K562 (cell line): ENCODE results near the gene MAP3K7CL. TPM values are rescaled to one million over a fixed set of nuclear protein-coding genes. Genes with fewer than 3 reads are reported as not detected.

Experiments
- ATAC-seq: fragments of 200-7000 bp; cut with Tn5 transposase; 3 replicates; pipeline ENCODE4 v1.9.1; 2020; ENCODE audit warnings: moderate library complexity
- BruUV-seq: library from RNA; stranded (reverse); fragments of 400-500 nt; replicated peaks from 2 replicates; lab custom pipeline; 2021; lab: Mats Ljungman, UMichigan
- CTCF ChIA-PET: fragments of 300-600 bp; formaldehyde crosslinking; extraction: SDS; loops from one replicate; lab custom pipeline; 2021; ENCODE audit warnings: low intra/inter-chr PET ratio; lab: Yijun Ruan, JAX
- POLR2A ChIA-PET: fragments of 300-600, 350-650 bp; sonication (Branson Sonifier 250); formaldehyde crosslinking; extraction: SDS; loops from one replicate; lab custom pipeline; 2021; ENCODE audit warnings: antibody characterized with exemption, inconsistent platforms; lab: Yijun Ruan, JAX
- DNase-seq, 4 experiments: peaks; one replicate each; pipeline versions ENCODE4 v3.0.0 to v3.0.0-alpha.2; 2011 to 2018; ENCODE audit warnings: low spot score in 3 of 4, mixed read lengths in 3 of 4; ENCODE audit errors: extremely low read depth in 1 of 4
- FAIRE-seq: peaks from 2 replicates; lab custom pipeline; 2011; peaks lifted over from hg19 to GRCh38; lab: Jason Lieb, UNC
- H2AFZ ChIP-seq: 2 replicates; pipeline ENCODE4 v1.6.0; 2011; ENCODE audit warnings: low read depth, low read length, control low read depth, inconsistent platforms
- H3K27ac ChIP-seq: fragments of 200-600 bp; 3 replicates; pipeline ENCODE4 v1.8.0; 2011; ENCODE audit warnings: low read depth, mild to moderate bottlenecking, control low read depth, inconsistent platforms, low read length, moderate library complexity, mixed read lengths; ENCODE audit errors: extremely low read depth
- H3K27me3 ChIP-seq, 2 experiments: fragments of 300-600 bp in 1 of 2; 2 replicates in 1 of 2; 3 replicates in 1 of 2; pipeline versions ENCODE4 v1.6.0 to v1.8.0; 2011; ENCODE audit warnings: inconsistent platforms in 2 of 2, low read length in 2 of 2, mild to moderate bottlenecking in 1 of 2, mixed read lengths in 1 of 2, moderate library complexity in 1 of 2; ENCODE audit not compliant: control insufficient read depth in 2 of 2, insufficient read depth in 2 of 2
- H3K36me3 ChIP-seq: fragments of 300-600 bp; 3 replicates; pipeline ENCODE4 v1.8.0; 2011; ENCODE audit warnings: mild to moderate bottlenecking, low read length, inconsistent platforms; ENCODE audit not compliant: control insufficient read depth, insufficient read depth
- H3K4me1 ChIP-seq, 2 experiments: fragments of 200-600 bp in 1 of 2; replicated peaks in 1 of 2; 2 replicates in 1 of 2; 3 replicates in 1 of 2; pipeline versions ENCODE4 v1.5.1 to v1.8.0; 2011; ENCODE audit warnings: inconsistent platforms in 2 of 2, low read length in 2 of 2, mild to moderate bottlenecking in 1 of 2, mixed read lengths in 1 of 2, moderate library complexity in 1 of 2; ENCODE audit not compliant: control insufficient read depth in 2 of 2, insufficient read depth in 2 of 2
- H3K4me2 ChIP-seq: 2 replicates; pipeline ENCODE4 v1.6.1; 2011; ENCODE audit warnings: low read length, control low read depth, inconsistent platforms, mixed read lengths; ENCODE audit not compliant: insufficient read depth
- H3K4me3 ChIP-seq: fragments of 200-600 bp; sonication (generic), shearing (Covaris generic); 2 replicates; pipeline ENCODE4 v1.5.1; 2016; ENCODE audit warnings: control low read depth, inconsistent platforms
- H3K79me2 ChIP-seq: fragments of 200-600 bp; 3 replicates; pipeline ENCODE4 v1.8.0; 2011; ENCODE audit warnings: low read length, inconsistent platforms; ENCODE audit not compliant: control insufficient read depth, insufficient read depth
- H3K9ac ChIP-seq, 2 experiments: 2 replicates each; pipeline versions ENCODE4 v1.6.0 to v1.6.1; 2011; ENCODE audit warnings: low read depth in 2 of 2, low read length in 2 of 2, control low read depth in 1 of 2, inconsistent platforms in 1 of 2, mild to moderate bottlenecking in 1 of 2, mixed read lengths in 1 of 2; ENCODE audit not compliant: insufficient read depth in 1 of 2
- H3K9me1 ChIP-seq: one replicate; pipeline ENCODE4 v1.6.0; 2011; ENCODE audit warnings: inconsistent platforms, mild to moderate bottlenecking, low read length, moderate library complexity; ENCODE audit not compliant: control insufficient read depth, insufficient read depth
- H3K9me3 ChIP-seq: replicated peaks from 2 replicates; pipeline ENCODE4 v1.5.1; 2011; ENCODE audit warnings: low read depth, low read length, inconsistent platforms; ENCODE audit not compliant: control insufficient read depth, insufficient read depth
- H4K20me1 ChIP-seq: replicated peaks from 2 replicates; pipeline ENCODE4 v1.6.1; 2011; ENCODE audit warnings: low read length, inconsistent platforms, mixed read lengths; ENCODE audit not compliant: control insufficient read depth, insufficient read depth
- CBX5 ChIP-seq: IDR thresholded peaks from 2 replicates; pipeline ENCODE4 v1.6.1; 2014; ENCODE audit warnings: low read depth, borderline replicate concordance
- CHD4 ChIP-seq: fragments of 200-600 bp; sonication (generic); IDR thresholded peaks from 3 replicates; pipeline ENCODE4 v1.6.1; 2012; ENCODE audit warnings: low read depth, mild to moderate bottlenecking, mixed read lengths, low read length, inconsistent platforms; ENCODE audit not compliant: insufficient read depth, insufficient replicate concordance, poor library complexity, severe bottlenecking
- COPS2 ChIP-seq: fragments of 450-650 bp; conservative IDR thresholded peaks from 2 replicates; pipeline ENCODE4 v1.6.1; 2016; ENCODE audit warnings: mild to moderate bottlenecking, moderate library complexity
- ETS2 ChIP-seq: IDR thresholded peaks from 2 replicates; pipeline ENCODE4 v1.6.1; 2016; ENCODE audit warnings: borderline replicate concordance, missing genetic modification characterization, mild to moderate bottlenecking, moderate library complexity, missing compliant biosample characterization; ENCODE audit not compliant: poor library complexity, severe bottlenecking
- GTF2A2 ChIP-seq: IDR thresholded peaks from 2 replicates; pipeline ENCODE4 v1.6.1; 2016; ENCODE audit warnings: mild to moderate bottlenecking, missing genetic modification characterization, missing compliant biosample characterization
- GTF2B ChIP-seq: IDR thresholded peaks from 2 replicates; pipeline ENCODE4 v1.6.1; 2011; ENCODE audit not compliant: insufficient read length; ENCODE audit errors: extremely low read depth
- KDM4B ChIP-seq, 2 experiments: fragments of 450-650 bp in 1 of 2; sonication (generic) in 1 of 2; IDR thresholded peaks; 2 replicates each; pipeline ENCODE4 v1.6.1; 2016 to 2017; ENCODE audit warnings: borderline replicate concordance in 2 of 2, antibody characterized with exemption in 1 of 2, low read depth in 1 of 2, mild to moderate bottlenecking in 1 of 2
- KLF16 ChIP-seq: IDR thresholded peaks from 2 replicates; pipeline ENCODE4 v1.6.1; 2016; ENCODE audit warnings: antibody characterized with exemption
- KLF6 ChIP-seq: fragments of 250-450 bp; sonication (Bioruptor Pico); IDR thresholded peaks from 2 replicates; pipeline ENCODE4 v1.4.0; 2020; ENCODE audit warnings: mild to moderate bottlenecking, moderate library complexity, borderline replicate concordance
- MECOM ChIP-seq: fragments of 250-450 bp; sonication (Bioruptor Pico); IDR thresholded peaks from 2 replicates; pipeline ENCODE4 v1.8.0; 2022; ENCODE audit warnings: inconsistent platforms
- NR2C2 ChIP-seq, 2 experiments: fragments of 200-800 bp in 1 of 2; sonication (Bioruptor generic) in 1 of 2; sonication (generic) in 1 of 2; formaldehyde crosslinking in 1 of 2; IDR thresholded peaks; 2 replicates each; pipeline versions ENCODE4 v1.6.1 to v1.8.0; 2016 to 2022; ENCODE audit warnings: mild to moderate bottlenecking in 1 of 2, missing compliant biosample characterization in 1 of 2, missing genetic modification characterization in 1 of 2, missing genetic modification reagents in 1 of 2
- POLR2B ChIP-seq: fragments of 450-650 bp; IDR thresholded peaks from 2 replicates; pipeline ENCODE4 v1.6.1; 2018; ENCODE audit warnings: low read depth; ENCODE audit not compliant: partially characterized antibody
- ZBTB33 ChIP-seq: sonication (generic); formaldehyde crosslinking; IDR thresholded peaks from 2 replicates; pipeline ENCODE4 v1.8.1; 2023; ENCODE audit warnings: mild to moderate bottlenecking, missing genetic modification reagents
- ZNF551 ChIP-seq: fragments of 250-450 bp; sonication (Bioruptor Pico); IDR thresholded peaks from 2 replicates; pipeline ENCODE4 v1.5.0; 2021; ENCODE audit warnings: mild to moderate bottlenecking, moderate library complexity
- WGBS: fragments of 100-300 bp; shearing (Covaris generic); methylation state at CpG from one replicate; pipeline ENCODE4 v1.1.6; 2016; ENCODE audit warnings: low coverage, mixed read lengths; ENCODE audit not compliant: insufficient coverage; ENCODE audit errors: missing lambda C conversion rate; 5-methylcytosine and 5-hydroxymethylcytosine counted together
- in situ Hi-C: fragments of 300-500 bp; cut with MboI; formaldehyde crosslinking; loops from 4 replicates; pipeline ENCODE4 v1.15.0; 2018; ENCODE audit warnings: inconsistent platforms, mixed read lengths
- intact Hi-C: fragments of 100-400 bp; cut with micrococcal nuclease; formaldehyde crosslinking; loops from 2 replicates; pipeline ENCODE4 v1.14.2; 2022
- polyA plus RNA-seq, 8 experiments: library from polyadenylated mRNA; depleted of rRNA in 4 of 8; stranded (reverse) in 5 of 8; unstranded in 3 of 8; fragments of >200 nt; fragmentation: Nextera tagmentation in 2 of 8; fragmentation: Illumina TruSeq in 1 of 8; extraction: Ambion mirVana in 2 of 8; extraction: Trizol in 1 of 8; gene quantifications; 2 replicates each; pipeline versions ENCODE4 v1.2.1 to v1.2.3, GENCODE V29; 2011 to 2014; ENCODE audit warnings: inconsistent platforms in 1 of 8, missing spikeins in 1 of 8
- total RNA-seq, 7 experiments: library from RNA; depleted of rRNA in 6 of 7; stranded (reverse); fragments of >200 nt in 6 of 7; fragmentation: Illumina TruSeq in 2 of 7; extraction: Trizol in 2 of 7; gene quantifications; 2 replicates each; pipeline versions ENCODE4 v1.2.1 to v1.2.3, GENCODE V29; 2011 to 2021; ENCODE audit warnings: low replicate concordance in 1 of 7
- TF ChIP-seq, protein P1 (sequence below): fragments of 250-450 bp; sonication (Bioruptor Pico); IDR thresholded peaks from 2 replicates; pipeline ENCODE4 v1.4.0; 2020; ENCODE audit warnings: mild to moderate bottlenecking

MAP3K7CL gene
- total and polyA plus RNA-seq, 9 of the 15 experiments (the other 6 are each of a cell fraction or from before 2014, with no cell fraction given), result 0.13 to 0.15 (median 0.14) TPM; not detected in 6

DNA sequence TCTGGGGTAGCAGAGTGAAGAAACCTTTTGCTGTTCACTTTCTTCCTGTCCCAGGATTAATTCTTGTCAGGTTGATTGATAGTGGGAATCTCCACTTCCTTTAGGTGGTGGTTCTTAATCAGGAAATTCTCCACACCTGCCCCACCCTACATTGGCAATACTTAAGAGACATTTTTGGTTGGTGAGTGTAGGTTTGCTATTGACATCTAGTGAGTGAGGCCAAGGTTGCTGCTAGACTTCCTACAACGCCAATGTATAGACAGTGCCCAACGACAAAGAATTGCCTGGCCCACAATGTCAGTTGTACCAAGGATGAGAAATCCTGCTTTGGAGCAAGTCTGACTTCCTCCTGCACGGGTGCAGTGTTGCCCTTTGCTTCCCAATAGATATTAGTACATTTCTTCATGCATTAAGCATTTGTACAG, 38.5 kb downstream of the MAP3K7CL start:
- Histone ChIP-seq H3K9me3 (no peaks in the 10 kb centered on the region), H3K9me1 (no peaks in the 10 kb centered on the region), H3K36me3 (no peaks in the 10 kb centered on the region), H4K20me1 (no peaks in the 10 kb centered on the region), H3K9ac (no peak overlapping the region), H3K79me2 (no peaks in the 10 kb centered on the region), H3K4me1 (no peaks in the 10 kb centered on the region), H2AFZ (no peak overlapping the region), H3K27me3 (peaks cover 0 to 13% of the 10 kb centered on the region in 2 experiments; a peak in 2 of 5 replicates), H3K4me2 (no peak overlapping the region), H3K4me3 (no peak overlapping the region), H3K27ac (no peak overlapping the region)
- FAIRE-seq (no peak), ATAC-seq (no peak), DNase-seq (no peak)
- no peak for TF ChIP-seq CBX5
- no peak for TF ChIP-seq GTF2B
- no peak for TF ChIP-seq KLF16
- TF ChIP-seq KLF6 (CRISPR knock-in tag), result no peak
- TF ChIP-seq CHD4, result no peak
- TF ChIP-seq NR2C2 (CRISPR knock-in tag; IDR thresholded peaks at IDR 0.05), result no peak
- no peak for TF ChIP-seq NR2C2 (tag; IDR thresholded peaks at IDR 0.05)
- no peak for TF ChIP-seq KDM4B (IDR thresholded peaks at IDR 0.05; ENCODE audit: borderline replicate concordance in 2 of 2, low read depth in 1 of 2)
- no peak for TF ChIP-seq ZNF551 (CRISPR knock-in tag)
- TF ChIP-seq ZBTB33 (CRISPR knock-in tag), result no peak
- no peak for TF ChIP-seq POLR2B
- TF ChIP-seq MECOM, result no peak
- TF ChIP-seq ETS2 (tag), result no peak
- no peak for TF ChIP-seq GTF2A2
- no peak for TF ChIP-seq COPS2
- TF ChIP-seq, protein P1, sequence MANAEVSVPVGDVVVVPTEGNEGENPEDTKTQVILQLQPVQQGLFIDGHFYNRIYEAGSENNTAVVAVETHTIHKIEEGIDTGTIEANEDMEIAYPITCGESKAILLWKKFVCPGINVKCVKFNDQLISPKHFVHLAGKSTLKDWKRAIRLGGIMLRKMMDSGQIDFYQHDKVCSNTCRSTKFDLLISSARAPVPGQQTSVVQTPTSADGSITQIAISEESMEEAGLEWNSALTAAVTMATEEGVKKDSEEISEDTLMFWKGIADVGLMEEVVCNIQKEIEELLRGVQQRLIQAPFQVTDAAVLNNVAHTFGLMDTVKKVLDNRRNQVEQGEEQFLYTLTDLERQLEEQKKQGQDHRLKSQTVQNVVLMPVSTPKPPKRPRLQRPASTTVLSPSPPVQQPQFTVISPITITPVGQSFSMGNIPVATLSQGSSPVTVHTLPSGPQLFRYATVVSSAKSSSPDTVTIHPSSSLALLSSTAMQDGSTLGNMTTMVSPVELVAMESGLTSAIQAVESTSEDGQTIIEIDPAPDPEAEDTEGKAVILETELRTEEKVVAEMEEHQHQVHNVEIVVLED (CRISPR knock-in tag), result no peak
- ChIA-PET CTCF (no interaction called here), POLR2A (interaction anchor here (0.6 kb wide), 1 partner anchor 309 kb away, joined by 3 read pairs; no protein-coding TSS in a partner anchor)
- intact Hi-C loops, result no loop called here
- 1% methylated on average over 3 of the region's 3 CpGs for WGBS
- in situ Hi-C loops, result no loop called here
- BruUV-seq, result no TSS peak
